ENCODE data around the gene TPSB2.
"Not testable (repeated sequence)": the region's sequence is repeated elsewhere in the genome, so short reads cannot be mapped to it uniquely, and the experiment has no call there.

The TPSB2 gene

GRCh38 chr16:1230084-1230470 lies at the start of gene TPSB2:
TSS of gene TPSB2 (minus strand) at chr16:1230184. CDS start at chr16:1229951, 233 bp downstream.
- DNase-seq (ENCODE audit: low read depth); H3K4me3 ChIP-seq (ENCODE audit: low read length): not testable (repeated sequence)

GRCh38 chr16:1279081-1279944 lies 49.3 kb upstream of the TPSB2 start:
- no peak overlapping the region for H3K4me3 ChIP-seq (ENCODE audit: low read length)
- no peak for DNase-seq (ENCODE audit: low read depth)
- no peak for TF ChIP-seq CTCF (conservative IDR thresholded peaks at IDR 0.05; ENCODE audit: low read length)

GRCh38 chr16:1278477-1278876 lies 48.5 kb upstream of the TPSB2 start:
- DNase-seq (ENCODE audit: low read depth), result no peak
- H3K4me3 ChIP-seq (ENCODE audit: low read length), result no peak overlapping the region
- no peak for TF ChIP-seq CTCF (conservative IDR thresholded peaks at IDR 0.05; ENCODE audit: low read length)

- no peak for DNase-seq (ENCODE audit: low read depth)
- TF ChIP-seq CTCF (conservative IDR thresholded peaks at IDR 0.05; ENCODE audit: low read length), result no peak
- H3K4me3 ChIP-seq (ENCODE audit: low read length), result no peak overlapping the region
Measured at GRCh38 chr16:1277617-1278282, 47.8 kb upstream of the TPSB2 start.

- TF ChIP-seq CTCF (conservative IDR thresholded peaks at IDR 0.05; ENCODE audit: low read length), result no peak
- no peak overlapping the region for H3K4me3 ChIP-seq (ENCODE audit: low read length)
- DNase-seq (ENCODE audit: low read depth), result no peak
Measured at GRCh38 chr16:1277151-1277598, 47.2 kb upstream of the TPSB2 start.

GRCh38 chr16:1276580-1276878 lies 46.5 kb upstream of the TPSB2 start:
- no peak overlapping the region for H3K4me3 ChIP-seq (ENCODE audit: low read length)
- DNase-seq (ENCODE audit: low read depth), result no peak
- no peak for TF ChIP-seq CTCF (conservative IDR thresholded peaks at IDR 0.05; ENCODE audit: low read length)

- no peak for DNase-seq (ENCODE audit: low read depth)
- no peak for TF ChIP-seq CTCF (conservative IDR thresholded peaks at IDR 0.05; ENCODE audit: low read length)
- no peak overlapping the region for H3K4me3 ChIP-seq (ENCODE audit: low read length)
Measured at GRCh38 chr16:1275791-1276579, 46.0 kb upstream of the TPSB2 start.
